GM19035 (cell line): Measurements from ENCODE around the gene IFNE.
"Not testable (repeated sequence)": the region's sequence is repeated elsewhere in the genome, so short reads cannot be mapped to it uniquely, and the experiment has no call there.

Source experiments
- ATAC-seq: cut with Tn5 transposase; IDR thresholded peaks from one replicate; pipeline ENCODE4 v1.9.1; 2021; ENCODE audit not compliant: unreplicated experiment

The IFNE gene

DNA sequence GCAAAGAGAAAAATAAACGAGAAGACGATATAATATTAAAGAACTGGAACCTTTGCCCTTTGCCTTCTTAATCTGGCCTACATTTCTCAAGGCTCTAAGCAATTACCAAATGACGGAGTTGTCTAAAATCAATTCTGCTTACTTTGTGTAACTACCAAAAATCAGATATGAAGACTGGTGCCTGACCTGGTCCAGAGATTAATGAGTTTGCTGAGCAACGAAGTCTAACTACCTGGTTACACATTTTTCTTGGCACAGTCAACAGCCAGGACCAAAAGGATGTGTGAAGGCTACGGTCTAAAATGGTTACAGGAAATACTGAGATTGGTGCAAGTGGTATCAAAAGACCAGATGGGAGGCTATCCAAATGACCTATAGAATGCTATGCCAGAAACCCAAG is 17.8 kb upstream of the IFNE start:
- ATAC-seq: no peak

GRCh38 chr9:21491756-21492155 is 9.6 kb upstream of the IFNE start:
- no peak for ATAC-seq

- no peak for ATAC-seq
Measured at GRCh38 chr9:21481470-21482056, 550 bp downstream of the IFNE start.

DNA sequence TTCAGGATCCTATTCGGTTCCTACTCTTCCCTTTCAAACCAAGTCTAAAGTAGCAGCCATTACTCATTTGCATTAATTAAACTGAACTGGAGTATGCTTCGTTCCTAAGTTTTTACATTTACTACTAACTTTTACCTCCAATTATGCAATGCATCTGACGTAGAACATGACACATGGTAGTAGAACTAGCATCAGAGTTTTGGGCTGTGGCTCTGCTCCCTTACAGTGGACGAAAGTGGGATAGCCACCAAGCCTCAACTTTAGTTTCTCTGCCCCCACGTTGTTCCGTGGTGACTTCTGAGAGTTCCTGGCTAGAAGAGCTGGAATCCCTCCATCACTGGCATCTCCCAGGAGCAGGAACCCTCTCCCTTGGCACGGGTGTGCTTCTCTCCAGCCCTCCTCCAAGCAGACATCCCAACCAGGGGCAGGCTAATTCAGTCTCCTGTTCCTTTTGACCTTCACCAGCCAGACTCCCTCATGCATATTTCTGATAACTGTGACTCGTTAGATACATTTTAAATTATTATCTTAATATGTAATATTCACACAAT is 2.9 kb downstream of the IFNE start:
- no peak for ATAC-seq

- no peak for ATAC-seq
Measured at GRCh38 chr9:21477466-21477865, 4.6 kb downstream of the IFNE start.

GRCh38 chr9:21473236-21473635 is 8.9 kb downstream of the IFNE start:
- no peak for ATAC-seq

DNA sequence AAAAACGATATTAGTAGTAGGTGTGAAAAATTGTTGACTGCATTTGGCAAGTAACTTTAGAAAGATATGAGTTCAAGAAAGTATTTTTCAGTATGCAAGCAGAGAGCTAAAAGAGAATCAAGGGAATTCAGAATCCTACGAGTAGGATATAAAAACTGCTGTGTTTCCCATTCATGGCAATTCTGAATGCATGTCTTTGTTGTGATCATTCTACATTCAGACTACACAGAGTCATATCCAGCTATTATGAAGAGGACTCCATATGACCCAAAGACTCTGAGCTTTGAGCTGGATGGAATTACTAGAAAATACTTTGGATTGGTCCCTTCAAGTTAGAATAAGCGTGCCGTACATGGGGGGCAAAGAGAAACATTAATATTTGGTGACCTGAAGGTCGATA is 12.0 kb downstream of the IFNE start:
- no peak for ATAC-seq

DNA sequence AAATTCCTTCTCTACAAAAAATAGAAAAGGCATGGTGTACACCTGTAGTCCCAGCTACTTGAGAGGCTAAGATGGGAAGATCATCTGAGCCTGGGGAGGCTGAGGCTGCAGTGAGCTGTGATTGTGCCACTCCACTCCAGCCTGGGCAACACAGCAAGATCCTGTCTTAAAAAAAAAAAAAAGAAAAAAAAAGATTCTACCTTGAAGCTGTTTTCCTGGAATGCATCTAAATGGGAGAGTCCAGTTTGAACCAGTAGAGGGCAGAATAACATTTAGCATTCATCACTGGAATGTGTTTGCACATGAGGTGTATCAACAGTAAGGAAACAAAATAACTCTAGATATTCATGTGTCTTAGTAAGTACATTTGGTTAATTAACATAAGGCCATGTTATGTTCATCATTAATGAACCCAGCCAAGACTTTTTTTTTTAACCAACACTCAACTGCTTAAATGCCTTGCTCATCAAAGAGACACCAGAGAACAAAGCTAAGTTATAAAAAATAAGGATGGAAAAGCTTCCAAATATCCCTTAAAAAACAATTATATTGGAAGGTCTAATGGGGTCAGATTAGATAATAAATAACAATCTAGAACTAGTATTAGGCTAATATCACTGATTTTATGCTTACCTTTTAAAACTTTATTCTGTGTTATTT is 16.1 kb downstream of the IFNE start:
- peak; percentile 67 for ATAC-seq

- no peak for ATAC-seq
Measured at GRCh38 chr9:21465138-21465537, 17.0 kb downstream of the IFNE start.

DNA sequence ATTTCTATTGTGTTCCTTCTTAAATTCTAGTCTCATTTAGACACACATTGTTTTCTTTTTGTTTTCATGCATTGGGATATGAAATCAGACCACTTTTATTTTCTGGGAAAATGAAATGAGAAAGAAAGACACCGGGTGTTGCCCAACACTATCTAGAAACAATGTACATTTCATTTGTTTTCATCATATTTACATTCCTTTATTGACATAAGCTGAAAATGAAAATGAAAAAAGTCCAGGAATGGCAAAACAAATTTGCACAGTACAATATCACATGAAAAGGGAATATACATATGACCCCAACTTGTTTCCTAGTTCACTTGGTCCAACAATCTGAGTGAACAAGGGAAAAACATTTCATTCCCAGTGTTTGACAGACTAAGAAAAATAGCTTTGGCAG is 20.7 kb downstream of the IFNE start:
- ATAC-seq: no peak

GRCh38 chr9:21455320-21455719 is 26.8 kb downstream of the IFNE start:
- peak; percentile 91 for ATAC-seq

DNA sequence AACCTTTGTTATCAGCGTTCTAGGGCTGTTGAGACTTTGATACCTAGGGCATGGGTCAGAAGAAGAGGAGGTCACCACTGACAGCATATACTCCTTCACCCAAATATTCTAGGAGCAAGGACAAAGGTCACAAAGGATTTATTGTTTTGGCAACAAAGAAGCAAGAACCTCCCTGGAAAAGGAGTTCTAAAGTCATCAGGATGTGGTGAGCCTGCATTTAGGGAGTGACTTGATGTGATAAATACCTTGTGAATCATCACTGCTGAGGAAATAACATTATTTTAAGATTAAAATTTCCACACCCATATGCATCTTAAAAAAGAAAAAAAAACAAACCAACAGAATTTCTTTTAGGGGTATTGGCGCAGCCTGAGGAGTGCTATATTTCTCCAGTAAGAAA is 28.0 kb downstream of the IFNE start:
- no peak for ATAC-seq

- ATAC-seq: no peak
Measured at GRCh38 chr9:21452681-21453080, 29.4 kb downstream of the IFNE start.

DNA sequence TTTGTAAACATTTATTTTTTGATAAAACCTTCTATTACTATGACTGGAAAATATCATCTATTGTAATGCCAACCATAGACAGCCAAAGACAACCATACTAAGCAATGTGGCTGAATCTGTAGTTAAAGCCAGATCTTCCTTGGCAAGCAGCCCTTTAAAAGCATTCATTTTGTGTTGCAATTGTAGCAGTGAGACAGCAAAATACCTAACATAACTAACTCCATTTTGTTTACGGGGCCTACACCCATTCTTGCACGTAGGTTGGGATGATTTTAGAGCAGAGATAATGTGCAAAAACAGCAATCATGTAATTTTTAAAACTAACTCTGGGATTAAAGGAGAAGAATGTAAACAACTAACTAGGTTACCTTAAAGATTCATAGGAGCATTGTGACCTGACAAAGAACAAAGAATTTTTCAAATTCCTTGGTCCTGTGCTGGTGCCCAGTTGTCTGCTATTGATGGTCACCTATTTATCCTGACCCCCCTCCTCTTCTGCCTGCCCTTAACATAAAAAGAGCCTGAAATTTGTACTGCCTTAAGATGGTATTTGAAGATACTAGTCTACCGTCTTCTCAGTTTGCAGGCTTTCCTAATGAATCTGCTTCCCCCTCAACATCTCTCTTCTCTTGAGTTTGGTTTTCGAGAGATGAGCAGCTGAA is 31.2 kb downstream of the IFNE start:
- no peak for ATAC-seq

- ATAC-seq: not testable (repeated sequence)
Measured at GRCh38 chr9:21449312-21449711, 32.8 kb downstream of the IFNE start.

DNA sequence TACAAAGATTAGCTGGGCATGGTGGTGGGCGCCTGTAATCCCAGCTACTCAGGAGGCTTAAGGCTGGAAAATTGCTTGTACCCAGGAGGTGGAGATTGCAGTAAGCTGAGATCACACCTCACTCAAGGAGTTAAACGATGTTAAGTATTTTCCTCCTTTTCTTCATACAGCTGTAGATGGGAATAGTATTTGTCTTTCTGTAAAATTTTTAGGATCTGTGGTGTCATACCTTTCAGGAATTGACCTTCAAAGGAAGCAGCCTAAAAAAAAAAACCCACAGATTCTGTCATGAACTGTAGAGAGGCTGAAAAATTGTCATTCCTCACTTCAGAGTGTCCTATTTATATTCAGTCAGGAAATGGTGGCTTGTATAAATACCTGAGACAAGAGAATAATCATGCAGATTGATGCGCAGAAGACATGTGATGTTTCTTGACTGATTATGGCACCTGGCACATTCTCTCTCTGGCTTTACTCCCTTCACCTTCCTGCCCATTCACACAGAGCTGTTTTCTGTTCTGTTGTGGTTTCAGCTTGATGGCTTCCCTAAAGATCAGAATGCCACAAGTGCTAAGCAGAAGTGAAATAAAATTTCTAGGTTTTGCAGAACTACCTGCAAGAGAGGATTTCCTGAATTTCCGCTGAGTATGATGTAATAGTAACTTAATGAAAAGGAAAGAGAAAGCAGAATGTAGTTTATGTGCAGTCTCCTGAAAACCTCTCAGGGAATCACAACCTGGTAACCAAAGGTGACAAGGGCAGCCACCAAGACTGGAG is 38.1 kb downstream of the IFNE start:
- ATAC-seq: peak; percentile 84

DNA sequence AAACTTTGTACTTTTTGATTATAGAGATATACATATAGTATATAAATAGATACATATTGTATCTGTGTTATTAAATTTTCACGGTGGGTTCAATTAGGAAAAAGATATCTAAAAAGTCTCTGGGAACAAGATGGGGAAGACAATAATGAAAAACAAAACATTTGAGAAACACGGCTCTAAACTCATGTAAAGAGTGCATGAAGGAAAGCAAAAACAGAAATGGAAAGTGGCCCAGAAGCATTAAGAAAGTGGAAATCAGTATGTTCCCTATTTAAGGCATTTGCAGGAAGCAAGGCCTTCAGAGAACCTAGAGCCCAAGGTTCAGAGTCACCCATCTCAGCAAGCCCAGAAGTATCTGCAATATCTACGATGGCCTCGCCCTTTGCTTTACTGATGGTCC is 42.0 kb downstream of the IFNE start, which contains the start of gene IFNA1:
IFNA1 (plus strand) TSS at position 301 of the 400 bp plus-strand sequence; CDS start at position 370, 69 bp downstream.
- ATAC-seq: no peak

GRCh38 chr9:21435015-21435383 is 47.1 kb downstream of the IFNE start:
- not testable (repeated sequence) for ATAC-seq

- no peak for ATAC-seq
Measured at GRCh38 chr9:21434202-21435014, 47.7 kb downstream of the IFNE start.

- peak; percentile 53 for ATAC-seq
Measured at GRCh38 chr9:21432672-21433425, 49.3 kb downstream of the IFNE start.
